LHCN-M2 (cell line): ENCODE measurements around the gene MRPS15. TPM values are rescaled to one million over a fixed set of nuclear protein-coding genes. Genes with fewer than 3 reads are reported as not detected.

ENCODE experiments used
- DNase-seq: peaks from one replicate; pipeline ENCODE4 v3.0.0-alpha.2; 2012; ENCODE audit warnings: low read depth
- total RNA-seq: library from RNA; depleted of rRNA; stranded (reverse); fragments of >200 nt; gene quantifications from 2 replicates; pipeline ENCODE4 v1.2.3, GENCODE V29; 2014

The MRPS15 gene
- total RNA-seq, 1 experiment from 2014 or later = 80.3 TPM

DNA sequence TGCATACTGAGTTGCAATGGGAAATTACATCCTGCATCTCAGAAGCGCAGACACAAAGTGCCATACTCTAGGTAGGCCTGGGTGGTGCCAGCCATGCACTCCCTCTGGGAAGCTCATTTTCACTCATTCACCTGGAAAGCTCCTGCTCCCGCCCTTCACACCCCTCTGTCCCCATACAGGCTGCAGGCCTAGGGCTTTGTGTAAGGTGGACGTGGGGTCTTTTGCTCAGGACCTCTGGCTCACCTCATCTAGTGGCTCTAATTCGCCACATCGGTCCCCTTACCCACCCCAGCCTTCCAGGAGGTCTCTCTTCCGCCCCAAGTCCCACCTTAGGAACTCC lies 751 bp downstream of the MRPS15 start:
- no peak for DNase-seq

DNA sequence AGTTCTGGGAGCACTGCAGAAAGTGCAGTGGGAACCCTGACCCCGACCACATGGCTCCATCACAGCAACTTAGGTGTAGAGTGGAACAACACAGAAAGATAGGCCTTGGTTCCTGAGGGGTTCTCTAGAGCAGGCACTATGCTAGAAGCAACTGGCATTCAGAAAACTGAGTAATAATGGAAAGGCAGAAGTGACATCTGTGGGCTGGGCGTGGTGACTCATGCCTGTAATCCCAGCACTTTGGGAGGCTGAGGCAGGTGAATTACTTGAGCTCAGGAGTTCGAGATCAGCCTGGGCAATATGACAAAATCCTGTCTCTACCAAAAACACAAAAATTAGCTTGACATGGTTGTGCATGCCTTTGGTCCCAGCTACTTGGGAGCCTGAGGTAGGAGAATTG lies 5.3 kb downstream of the MRPS15 start:
- DNase-seq = peak; percentile 23

DNA sequence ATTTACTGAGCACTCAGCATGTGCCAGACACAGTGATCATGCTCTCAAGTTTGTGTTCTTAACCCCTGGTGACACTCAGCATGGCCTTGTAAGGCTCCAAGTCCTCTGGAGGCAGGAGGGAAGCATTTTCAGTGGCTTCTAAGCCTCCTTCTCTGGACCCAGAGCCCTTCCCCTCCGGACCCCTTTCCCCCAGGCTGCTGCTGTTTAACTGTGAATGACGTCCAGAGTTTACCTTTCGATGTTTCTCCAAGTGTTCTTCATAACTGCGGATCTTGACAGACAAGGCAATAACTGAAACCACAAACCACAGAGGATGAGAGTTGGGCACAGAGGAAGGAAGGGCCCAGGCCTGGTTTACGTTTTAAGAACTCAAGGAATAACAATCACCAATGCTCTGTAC lies 6.5 kb downstream of the MRPS15 start:
- DNase-seq = no peak

DNA sequence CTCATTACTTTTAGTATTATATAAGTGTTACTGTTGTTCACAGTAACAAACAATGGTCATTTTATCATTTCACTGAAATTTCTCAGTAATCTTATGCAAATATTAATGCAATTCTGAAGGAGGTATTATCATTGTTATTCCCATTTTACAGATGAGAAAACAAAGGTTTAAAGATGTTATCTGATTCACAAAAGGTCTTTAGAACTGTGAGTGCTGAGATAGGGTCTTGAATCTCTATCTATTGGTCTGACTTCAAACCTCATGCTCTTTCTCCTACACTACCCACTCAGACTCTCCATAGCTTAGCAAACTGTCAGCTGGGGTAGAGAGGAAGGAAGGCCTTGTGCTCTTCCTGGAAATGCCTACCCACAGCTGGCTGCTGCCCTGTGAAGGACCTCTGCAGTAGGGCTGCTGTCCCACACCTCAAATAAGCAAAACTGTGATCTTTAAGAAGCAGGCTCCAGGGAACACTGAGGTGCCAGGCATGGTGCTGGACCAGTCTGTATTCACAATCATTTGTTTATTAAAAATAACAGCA lies 7.7 kb downstream of the MRPS15 start:
- no peak for DNase-seq

DNA sequence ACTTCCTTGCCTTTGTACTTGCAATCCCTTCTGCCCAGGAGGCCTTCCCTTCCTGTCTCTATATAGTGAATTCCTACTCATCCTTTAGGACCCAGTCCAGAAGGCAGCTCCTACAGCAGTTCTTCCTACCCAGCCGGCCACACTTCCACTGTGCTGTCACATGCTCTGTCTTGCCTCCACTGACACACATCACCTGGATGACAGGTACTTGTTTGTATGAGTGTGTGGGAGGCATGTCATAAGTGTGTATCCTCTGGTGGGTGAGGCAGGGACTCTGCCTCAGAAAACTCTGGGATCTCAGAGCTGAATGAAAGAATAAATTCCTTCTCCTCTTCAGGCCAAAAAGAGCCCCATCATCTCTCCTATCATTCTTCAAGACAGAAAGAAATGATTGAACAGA lies 8.8 kb downstream of the MRPS15 start:
- DNase-seq = no peak

DNA sequence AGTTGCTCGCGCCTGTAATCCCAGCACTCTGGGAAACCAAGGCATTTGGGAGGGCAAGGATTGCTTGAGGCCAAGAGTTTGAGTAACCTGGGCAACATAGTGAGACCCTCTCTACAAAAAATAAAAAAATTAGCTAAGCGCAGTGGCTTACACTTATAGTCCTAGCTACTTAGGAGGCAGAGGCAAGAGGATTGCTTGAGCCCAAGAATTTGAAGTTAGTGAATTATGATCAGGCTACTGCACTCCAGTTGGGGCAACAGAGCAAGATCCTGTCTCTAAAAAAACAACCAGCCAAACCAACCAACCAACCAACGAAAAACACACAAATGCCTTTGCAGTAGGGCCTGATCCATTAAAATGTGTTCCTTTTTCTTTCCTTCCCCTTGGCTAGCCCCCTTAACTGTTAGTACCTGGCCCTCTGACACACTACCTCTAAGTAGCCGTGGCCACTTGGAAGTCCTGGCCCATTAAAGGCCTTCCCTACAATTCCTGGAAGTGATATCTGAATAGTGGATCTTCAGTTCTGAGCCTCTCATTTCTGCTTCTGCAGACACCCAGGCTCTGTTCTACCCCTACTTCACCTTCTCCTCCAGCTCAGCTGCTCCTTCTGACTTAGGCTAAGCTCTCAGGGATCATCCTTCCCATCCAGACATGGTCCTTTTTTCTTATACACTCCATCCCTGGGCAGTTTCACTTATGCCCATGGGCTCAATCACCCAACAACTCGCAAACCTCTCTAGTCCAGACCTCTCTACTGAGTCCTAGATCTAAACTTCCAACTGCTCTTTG lies 10.4 kb downstream of the MRPS15 start:
- DNase-seq = no peak

DNA sequence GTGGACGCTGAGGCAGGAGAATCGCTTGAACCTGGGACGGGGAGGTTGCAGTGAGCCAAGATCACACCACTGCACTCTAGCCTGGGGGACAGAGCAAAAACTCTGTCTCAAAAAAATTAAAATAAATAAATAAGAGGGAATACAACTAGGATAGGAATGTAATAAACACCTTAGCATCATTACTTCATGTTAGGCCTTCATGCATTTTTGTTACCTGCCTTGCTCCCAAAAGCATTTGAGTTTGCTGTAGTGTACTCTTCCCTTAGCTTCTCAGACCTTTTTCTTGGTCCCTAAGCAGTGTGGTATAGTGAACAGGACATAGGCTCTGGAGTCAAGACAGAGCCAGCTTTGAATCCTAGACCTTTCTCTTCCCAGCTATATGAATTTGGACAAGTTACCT lies 11.1 kb downstream of the MRPS15 start:
- DNase-seq = no peak

DNA sequence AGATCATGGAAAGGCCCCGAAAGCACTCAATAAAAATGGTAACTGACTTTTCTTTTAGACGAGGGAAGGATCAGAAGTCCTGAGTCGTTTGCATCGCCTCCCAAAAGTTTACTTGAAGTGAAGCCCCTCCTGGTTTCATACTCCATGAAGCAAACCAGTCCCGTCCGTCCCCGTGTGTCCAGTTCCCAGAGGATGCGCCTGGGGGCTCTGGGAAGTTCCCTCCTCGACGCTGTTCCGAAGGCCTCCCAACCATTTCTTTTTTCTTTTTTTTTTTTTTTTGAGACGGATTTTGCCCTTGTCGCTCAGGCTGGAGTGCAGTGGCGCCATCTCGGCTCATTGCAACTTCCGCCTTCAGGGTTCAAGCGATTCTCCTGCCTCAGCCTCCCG lies 13.3 kb downstream of the MRPS15 start:
- no peak for DNase-seq

DNA sequence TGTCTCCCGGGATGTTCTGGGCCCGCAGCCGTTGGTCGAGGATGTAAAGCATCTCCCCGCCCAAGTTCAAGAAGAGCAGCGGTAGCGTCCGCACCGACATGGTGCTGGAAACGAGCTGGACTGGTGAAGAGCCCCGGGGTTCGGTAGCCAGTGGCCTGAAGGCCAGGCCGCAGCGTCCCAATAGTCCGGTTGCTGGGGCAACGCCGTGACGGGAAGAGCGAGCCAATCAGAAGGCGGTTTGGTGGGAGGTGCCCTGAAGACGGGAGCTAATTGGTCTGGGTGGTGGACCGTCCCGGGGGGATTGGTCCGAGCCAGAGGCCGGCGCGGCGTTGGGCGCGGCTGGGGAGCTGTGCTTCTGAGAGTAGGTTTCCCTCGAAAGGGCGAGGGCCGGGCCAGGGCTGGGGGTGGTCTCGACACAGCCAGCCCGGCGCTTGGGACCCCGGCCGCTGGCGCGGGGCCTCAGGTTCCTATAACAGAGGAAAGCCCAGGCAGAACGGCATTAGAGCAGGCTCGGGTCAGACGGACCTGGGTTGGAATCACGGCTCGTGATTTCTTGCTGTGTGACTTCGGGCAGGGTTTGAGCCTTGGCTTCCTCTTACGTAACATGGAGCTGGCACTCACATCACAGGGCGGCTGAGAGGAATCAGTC lies 13.8 kb downstream of the MRPS15 start, which contains the start of gene OSCP1:
OSCP1 (minus strand) TSS at position 182 of the 649 bp plus-strand sequence; CDS start at position 100, 82 bp downstream.
- DNase-seq = peak; percentile 94

DNA sequence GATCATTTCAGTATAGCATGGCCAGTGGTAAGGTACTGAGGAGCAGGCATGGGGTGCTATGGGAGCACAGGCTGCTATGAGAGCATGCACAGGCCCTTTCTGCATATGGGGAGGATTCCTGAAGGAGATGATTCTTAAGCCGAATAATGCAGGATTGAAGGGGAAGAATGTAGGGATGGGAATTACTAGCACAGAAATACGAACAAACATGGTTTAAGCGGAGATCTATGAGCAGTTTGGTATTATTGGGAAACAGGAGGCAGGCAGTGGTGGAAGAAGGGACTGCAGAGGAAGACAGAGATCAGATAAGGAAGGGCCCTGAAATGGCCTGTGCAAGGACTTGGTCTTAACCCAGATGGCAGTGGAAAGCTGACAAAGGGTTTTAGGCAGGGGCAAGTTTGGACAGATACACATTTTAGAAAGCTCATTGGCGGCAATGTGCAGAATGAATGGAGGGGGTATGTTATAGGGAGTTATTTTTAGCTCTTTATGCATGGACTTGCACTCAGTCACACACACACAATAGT lies 15.6 kb downstream of the MRPS15 start:
- no peak for DNase-seq

DNA sequence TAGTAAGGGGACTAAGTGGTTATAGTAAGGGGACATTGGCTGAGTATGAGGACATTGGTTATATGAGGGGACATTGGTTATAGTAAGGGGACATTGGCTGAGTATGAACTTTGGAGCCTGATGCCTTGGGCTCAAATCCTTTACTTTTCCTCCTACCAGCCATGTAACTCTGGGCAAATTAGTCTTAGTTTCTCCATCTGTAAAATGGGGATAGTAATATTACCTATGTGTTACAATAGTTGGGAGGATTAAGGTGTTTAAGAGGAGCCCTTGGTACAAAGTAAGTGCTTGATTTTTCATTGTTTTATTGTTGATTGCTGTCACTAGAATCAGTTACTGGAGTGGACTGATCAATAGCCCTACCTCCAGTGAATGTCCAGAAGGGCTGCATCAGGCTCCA lies 16.7 kb downstream of the MRPS15 start:
- DNase-seq = no peak

DNA sequence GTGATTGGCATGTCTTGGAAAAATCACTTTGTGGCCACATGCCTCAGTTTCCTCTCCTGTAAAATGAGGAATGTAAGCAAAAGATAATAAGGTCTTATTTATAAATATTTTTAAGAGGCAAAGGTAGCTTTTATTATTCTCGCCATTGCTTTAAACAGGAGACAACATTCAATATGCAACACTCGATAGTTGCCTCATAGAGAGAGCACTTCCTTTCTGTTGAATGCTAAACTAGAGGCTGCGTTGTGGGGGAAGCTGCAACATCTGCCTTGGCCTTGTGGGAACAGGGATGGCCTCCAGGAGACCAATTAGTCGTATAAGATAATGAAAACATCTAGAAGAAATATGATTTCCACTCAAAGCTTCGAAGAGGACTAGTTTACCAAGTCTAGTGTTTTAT lies 17.4 kb downstream of the MRPS15 start:
- DNase-seq = no peak

DNA sequence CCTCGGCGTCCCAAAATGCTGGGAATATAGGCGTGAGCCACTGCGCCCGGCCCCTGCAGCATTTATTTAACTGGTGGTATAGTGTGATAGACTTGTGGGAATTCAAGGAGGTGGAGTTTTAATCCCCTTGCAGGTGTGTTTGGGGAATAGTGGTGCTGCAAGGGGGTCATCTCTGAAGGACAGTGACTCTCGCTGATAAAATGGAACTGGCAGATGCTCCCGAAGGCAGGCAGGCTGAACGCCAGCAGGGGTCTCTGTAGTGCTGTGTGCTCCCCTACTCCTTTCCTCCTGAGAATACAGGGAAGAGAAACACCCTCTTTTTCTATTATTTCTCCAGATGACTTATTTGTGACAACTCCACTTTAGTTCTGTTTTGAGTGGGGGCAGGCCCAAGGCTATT lies 17.9 kb downstream of the MRPS15 start:
- peak; percentile 9 for DNase-seq

DNA sequence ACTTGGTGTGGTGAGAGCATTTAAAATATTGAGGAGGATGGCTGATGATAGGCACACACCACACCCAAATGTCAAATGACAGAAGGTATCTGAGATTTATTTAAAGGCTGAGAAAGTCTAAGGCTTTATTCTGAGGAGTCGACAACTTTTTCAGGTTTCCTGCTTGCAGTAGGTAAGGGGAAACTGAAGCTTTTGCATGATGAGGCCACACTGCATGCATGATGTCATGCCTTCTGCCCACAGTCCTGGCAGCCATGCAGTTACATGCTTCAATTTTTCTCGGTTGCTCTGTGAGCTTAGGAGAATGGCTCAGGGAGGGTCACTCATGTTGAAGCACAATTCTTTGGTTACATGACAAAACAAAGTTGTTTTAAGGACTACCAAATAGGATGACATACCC lies 20.9 kb downstream of the MRPS15 start:
- no peak for DNase-seq

DNA sequence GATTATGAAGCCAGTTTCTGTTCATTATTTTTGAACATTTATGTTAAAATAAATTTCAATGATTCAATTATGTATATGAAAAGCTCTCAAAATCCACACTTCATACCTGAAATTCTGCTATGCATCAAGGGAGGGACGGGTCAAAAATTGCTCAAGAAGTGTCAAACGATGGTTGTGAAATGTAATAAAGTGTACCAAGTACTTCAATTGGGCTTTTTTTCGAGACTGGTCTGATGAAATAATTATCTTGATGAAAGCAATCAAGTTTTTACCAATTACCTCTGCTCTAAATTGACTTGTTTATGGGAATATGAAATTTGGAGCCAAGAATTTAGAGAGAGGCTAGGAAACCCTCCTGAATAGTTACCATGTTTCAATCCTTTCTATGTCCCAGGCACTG lies 21.8 kb downstream of the MRPS15 start:
- DNase-seq = no peak

DNA sequence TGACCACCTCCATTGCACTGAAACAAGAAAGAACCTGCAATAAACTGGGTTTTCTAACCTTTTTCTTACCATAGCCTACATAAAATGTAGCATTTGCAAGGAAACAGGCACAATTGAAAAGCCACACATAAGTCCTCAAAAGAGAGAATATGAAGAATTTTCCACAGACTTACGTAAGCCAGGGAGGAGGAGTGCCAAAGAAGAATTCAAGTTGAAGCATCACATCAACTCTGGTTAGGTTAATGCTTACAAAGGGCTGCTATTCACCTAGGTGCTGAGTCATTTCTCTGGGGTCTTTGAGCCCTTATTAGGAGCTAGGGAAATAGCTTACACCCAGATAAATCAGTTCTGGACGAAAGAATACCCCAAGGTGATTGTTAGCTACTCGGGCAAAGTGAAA lies 23.5 kb downstream of the MRPS15 start:
- no peak for DNase-seq

DNA sequence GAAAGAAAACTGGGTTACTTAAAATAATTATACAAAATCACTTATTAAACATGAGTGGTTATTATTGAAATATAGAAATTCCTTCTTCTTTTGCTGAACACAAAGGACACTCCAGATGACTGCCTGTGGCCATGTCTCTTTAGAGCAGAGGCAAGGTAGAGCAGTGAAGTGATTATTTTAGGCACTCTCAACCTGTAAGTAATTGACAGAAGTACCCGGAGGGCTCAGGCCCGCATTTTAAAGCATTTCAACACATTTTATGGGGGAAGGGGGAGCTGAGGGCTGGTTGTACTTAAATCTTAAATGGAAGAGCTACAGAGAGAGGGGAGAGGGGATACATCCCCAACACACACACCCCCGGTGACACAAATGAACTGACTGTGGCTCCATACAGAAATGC lies 24.1 kb downstream of the MRPS15 start:
- no peak for DNase-seq

DNA sequence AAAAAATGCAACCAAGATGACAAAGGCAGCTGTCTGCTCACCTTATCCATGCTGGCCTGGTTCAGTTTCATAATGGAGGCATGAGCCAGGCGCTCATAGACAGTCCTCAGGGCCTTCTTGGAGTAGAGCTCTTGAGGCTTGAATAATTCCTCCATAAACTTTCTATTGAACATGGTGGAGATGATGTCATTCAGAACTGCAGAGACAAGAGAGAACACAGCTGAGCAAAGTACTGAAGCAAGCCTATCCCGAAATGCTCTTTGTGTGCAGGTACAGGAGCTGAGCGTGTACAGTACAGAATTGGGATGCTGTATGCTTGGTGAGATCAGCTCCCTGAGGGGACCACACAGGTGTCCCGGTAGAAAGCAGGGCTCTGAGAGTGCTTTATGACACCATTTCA lies 25.5 kb downstream of the MRPS15 start:
- no peak for DNase-seq

DNA sequence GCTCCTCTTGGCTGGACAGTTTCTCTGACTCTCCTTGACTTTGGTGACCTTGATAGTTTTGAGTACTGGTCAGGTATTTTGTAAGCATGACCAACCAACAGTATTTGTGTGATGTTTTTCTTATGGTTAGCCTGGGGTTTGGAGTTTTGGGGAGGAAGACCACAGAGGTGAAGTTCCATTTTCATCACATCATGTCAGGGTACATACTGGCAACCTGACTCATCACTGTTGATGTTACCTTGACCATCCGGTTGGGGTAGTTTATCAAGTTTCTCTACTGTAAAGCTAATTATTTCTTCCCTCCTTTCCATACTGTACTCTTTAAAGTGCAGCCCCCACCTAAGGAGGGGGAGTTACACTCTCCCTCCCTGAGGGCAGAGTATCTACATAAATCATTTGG lies 27.4 kb downstream of the MRPS15 start:
- DNase-seq = no peak

DNA sequence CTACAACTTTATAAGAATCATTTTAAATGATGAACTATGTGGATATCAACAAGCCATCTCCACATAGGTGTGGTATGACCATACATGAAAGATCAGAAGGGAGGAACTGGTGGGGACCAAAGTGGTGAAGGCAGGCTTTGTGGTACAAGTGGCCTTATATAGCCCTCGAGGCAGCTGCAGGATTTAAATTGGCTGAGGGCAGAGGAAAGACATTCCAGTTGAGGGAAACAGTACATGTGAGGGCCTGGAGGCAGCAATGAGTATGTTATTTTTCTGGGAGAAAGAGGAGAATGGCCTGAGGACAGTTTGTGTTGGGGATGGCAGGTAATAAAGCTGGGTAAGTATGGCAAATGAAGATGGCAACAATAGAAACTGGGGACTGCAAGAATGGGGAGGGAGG lies 31.1 kb downstream of the MRPS15 start:
- no peak for DNase-seq

DNA sequence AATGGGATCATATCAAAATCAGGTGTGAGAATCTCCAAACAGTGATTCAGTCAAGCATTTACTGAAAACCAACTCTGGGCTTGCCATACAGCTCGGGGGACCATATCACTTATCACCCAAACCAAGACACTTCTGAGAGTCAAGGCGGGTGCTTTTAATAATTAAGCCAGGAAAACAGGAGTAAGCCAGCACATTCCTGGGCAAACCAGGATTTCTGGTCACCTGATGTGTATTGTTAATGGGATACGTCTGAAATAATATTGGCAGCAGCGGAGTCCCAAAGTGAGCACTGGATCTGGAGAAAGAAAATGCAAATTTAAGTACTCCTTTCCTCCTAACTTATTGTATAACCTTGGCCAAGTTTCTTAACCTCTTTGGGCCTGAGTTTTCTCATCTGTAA lies 31.6 kb downstream of the MRPS15 start:
- no peak for DNase-seq

DNA sequence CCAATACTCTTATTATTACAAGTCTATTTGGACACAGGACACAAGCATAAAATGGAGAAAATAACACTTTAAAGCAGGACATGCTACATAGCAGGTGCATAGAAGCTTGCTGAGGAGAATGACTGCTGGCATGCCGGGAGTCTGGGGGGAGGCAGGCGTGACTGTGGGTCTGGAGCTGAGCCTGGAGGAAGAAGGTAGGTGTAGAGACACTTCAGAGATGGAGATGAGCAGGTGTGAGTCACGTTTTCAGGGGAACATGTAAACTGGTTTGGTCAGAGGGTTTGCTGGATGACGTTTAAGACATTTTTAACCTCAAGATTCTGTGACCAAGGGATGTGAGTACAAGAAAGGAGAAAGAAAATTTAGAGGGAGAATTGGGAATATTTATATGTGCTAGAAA lies 38.4 kb downstream of the MRPS15 start:
- DNase-seq = peak; percentile 11

DNA sequence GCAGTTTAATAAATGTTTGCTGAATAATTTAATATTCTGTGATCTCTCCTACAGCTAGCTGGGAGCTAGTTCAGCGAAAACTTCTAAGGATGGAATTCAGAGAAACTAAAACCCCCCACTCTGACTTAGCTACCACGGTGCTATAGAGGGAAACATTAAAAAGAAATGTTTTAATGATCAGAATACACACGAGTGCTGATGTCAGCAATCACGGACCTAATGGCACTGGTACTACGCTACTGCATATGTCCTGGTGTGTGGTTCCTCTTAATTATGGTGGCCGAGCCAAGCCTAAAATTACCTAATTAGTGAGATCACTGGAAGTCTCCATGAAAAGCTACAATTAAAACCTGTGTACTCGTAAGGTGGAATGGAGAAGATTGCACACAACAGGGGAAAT lies 42.5 kb downstream of the MRPS15 start:
- DNase-seq = no peak
